Keratinocyte (primary cell): Measurements from ENCODE around the gene PTPRT. TPM values are rescaled to one million over a fixed set of nuclear protein-coding genes. Genes with fewer than 3 reads are reported as not detected.

ENCODE experiments used
- DNase-seq: peaks from one replicate; pipeline ENCODE4 v3.0.0-alpha.2; 2011; ENCODE audit warnings: low read depth, missing footprints, low spot score
- FAIRE-seq: peaks from 2 replicates; lab custom pipeline; 2011; peaks lifted over from hg19 to GRCh38; lab: Jason Lieb, UNC
- H2AFZ ChIP-seq: 2 replicates; pipeline ENCODE4 v1.6.0; 2012; ENCODE audit warnings: low read length, control low read depth, inconsistent platforms; ENCODE audit not compliant: control insufficient read depth
- H3K27ac ChIP-seq: 2 replicates; pipeline ENCODE4 v1.5.1; 2011; ENCODE audit warnings: low read length; ENCODE audit not compliant: control insufficient read depth, insufficient read depth
- H3K27me3 ChIP-seq: 3 replicates; pipeline ENCODE4 v1.6.0; 2011; ENCODE audit warnings: low read length; ENCODE audit not compliant: control insufficient read depth, insufficient read depth; ENCODE audit errors: extremely low read depth
- H3K36me3 ChIP-seq, 2 experiments: 2 replicates in 1 of 2; 3 replicates in 1 of 2; pipeline ENCODE4 v1.5.1; 2011; ENCODE audit warnings: low read length in 2 of 2, mild to moderate bottlenecking in 1 of 2; ENCODE audit not compliant: control insufficient read depth in 2 of 2, insufficient read depth in 2 of 2; ENCODE audit errors: extremely low read depth in 1 of 2
- H3K4me1 ChIP-seq: 3 replicates; pipeline ENCODE4 v1.5.1; 2011; ENCODE audit warnings: low read length; ENCODE audit not compliant: control insufficient read depth, insufficient read depth; ENCODE audit errors: extremely low read depth
- H3K4me2 ChIP-seq: 3 replicates; pipeline ENCODE4 v1.6.0; 2011; ENCODE audit warnings: low read depth, low read length; ENCODE audit not compliant: control insufficient read depth, insufficient read depth; ENCODE audit errors: extremely low read depth
- H3K4me3 ChIP-seq, 3 experiments: fragments of 200-600 bp in 1 of 3; sonication (generic) in 1 of 3; 2 replicates in 2 of 3; 3 replicates in 1 of 3; pipeline ENCODE4 v1.5.1; 2011 to 2016; ENCODE audit warnings: low read length in 3 of 3, mild to moderate bottlenecking in 3 of 3, control low read depth in 2 of 3, inconsistent platforms in 1 of 3, low read depth in 1 of 3, mixed read lengths in 1 of 3, mixed run types in 1 of 3, moderate library complexity in 1 of 3; ENCODE audit not compliant: control insufficient read depth in 2 of 3, insufficient read depth in 2 of 3; ENCODE audit errors: extremely low read depth in 1 of 3
- H3K79me2 ChIP-seq: 2 replicates; pipeline ENCODE4 v1.6.0; 2012; ENCODE audit warnings: low read length; ENCODE audit not compliant: control insufficient read depth, insufficient read depth
- H3K9ac ChIP-seq: 3 replicates; pipeline ENCODE4 v1.6.0; 2011; ENCODE audit warnings: low read length; ENCODE audit not compliant: control insufficient read depth, insufficient read depth; ENCODE audit errors: extremely low read depth
- H3K9me1 ChIP-seq: 3 replicates; pipeline ENCODE4 v1.6.0; 2011; ENCODE audit warnings: low read length; ENCODE audit not compliant: control insufficient read depth, insufficient read depth; ENCODE audit errors: extremely low read depth
- H3K9me3 ChIP-seq: 2 replicates; pipeline ENCODE4 v1.5.1; 2012; ENCODE audit warnings: low read depth, low read length; ENCODE audit not compliant: control insufficient read depth
- H4K20me1 ChIP-seq: 3 replicates; pipeline ENCODE4 v1.6.0; 2011; ENCODE audit warnings: low read length; ENCODE audit not compliant: control insufficient read depth, insufficient read depth; ENCODE audit errors: extremely low read depth
- EZH2 ChIP-seq: IDR thresholded peaks from one replicate; pipeline ENCODE4 v1.6.1; 2012; ENCODE audit warnings: inconsistent platforms, mild to moderate bottlenecking, low read length, moderate library complexity
- dilution Hi-C: fragments of 300-500 bp; cut with MboI; formaldehyde crosslinking; loops from one replicate; pipeline ENCODE4 v1.7.0; 2020; ENCODE audit warnings: low sequenced_read_pairs; ENCODE audit not compliant: extremely low pct_ligation_motif_present
- polyA plus RNA-seq, 5 experiments: library from polyadenylated mRNA; depleted of rRNA in 3 of 5; stranded (reverse) in 3 of 5; stranded (forward) in 1 of 5; unstranded in 1 of 5; fragments of >200 nt; gene quantifications; 1 replicate in 1 of 5; 2 replicates in 3 of 5; 3 replicates in 1 of 5; pipeline versions ENCODE4 v1.2.1 to v1.2.3, GENCODE V29; 2011 to 2012; ENCODE audit warnings: missing spikeins in 2 of 5, low read depth in 1 of 5, low replicate concordance in 1 of 5
- TF ChIP-seq, protein P1 (sequence below), 3 experiments: IDR thresholded peaks in 1 of 3; conservative IDR thresholded peaks in 1 of 3; optimal IDR thresholded peaks in 1 of 3; 2 replicates in 2 of 3; 3 replicates in 1 of 3; pipeline versions ENCODE3 to v1.5.1; 2011; ENCODE audit warnings: low read length in 3 of 3, mild to moderate bottlenecking in 3 of 3, moderate library complexity in 2 of 3, control low read depth in 1 of 3, inconsistent platforms in 1 of 3; ENCODE audit not compliant: insufficient read depth in 2 of 3; ENCODE audit errors: extremely low read depth in 1 of 3

Gene PTPRT
- polyA plus RNA-seq, 1 donor (not counting 4 experiments of a cell fraction or from before 2014, with no cell fraction given) = not detected

DNA sequence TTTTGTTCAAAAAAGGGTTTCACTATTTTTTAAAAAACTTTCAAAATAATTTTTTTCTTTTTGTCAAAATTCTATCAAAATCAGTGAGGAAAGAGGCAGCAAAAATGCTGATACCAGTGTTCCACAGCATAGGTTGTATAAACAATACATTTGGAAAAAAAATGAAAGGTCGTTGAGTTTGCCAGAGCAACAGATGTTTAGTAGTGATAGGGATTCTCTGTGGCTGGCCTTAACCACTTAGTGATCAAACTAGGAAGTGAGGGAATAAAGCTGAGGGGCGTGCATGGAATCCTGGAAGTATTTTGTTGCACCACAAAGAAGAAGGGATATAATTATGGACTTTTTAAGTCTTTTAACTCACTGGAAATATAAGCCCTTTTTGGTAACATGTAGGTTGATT, 1016.3 kb downstream of the PTPRT start:
- FAIRE-seq = no peak
- H3K36me3 ChIP-seq = no peaks in the 10 kb centered on the region
- DNase-seq = no peak
- no peak overlapping the region for H3K4me2 ChIP-seq
- no peak overlapping the region for H3K4me3 ChIP-seq
- H3K9ac ChIP-seq = no peak overlapping the region
- no peaks in the 10 kb centered on the region for H4K20me1 ChIP-seq
- no peak overlapping the region for H3K27ac ChIP-seq
- H3K27me3 ChIP-seq = no peaks in the 10 kb centered on the region
- H3K4me1 ChIP-seq = no peaks in the 10 kb centered on the region
- no peak for TF ChIP-seq EZH2
- TF ChIP-seq, protein P1, sequence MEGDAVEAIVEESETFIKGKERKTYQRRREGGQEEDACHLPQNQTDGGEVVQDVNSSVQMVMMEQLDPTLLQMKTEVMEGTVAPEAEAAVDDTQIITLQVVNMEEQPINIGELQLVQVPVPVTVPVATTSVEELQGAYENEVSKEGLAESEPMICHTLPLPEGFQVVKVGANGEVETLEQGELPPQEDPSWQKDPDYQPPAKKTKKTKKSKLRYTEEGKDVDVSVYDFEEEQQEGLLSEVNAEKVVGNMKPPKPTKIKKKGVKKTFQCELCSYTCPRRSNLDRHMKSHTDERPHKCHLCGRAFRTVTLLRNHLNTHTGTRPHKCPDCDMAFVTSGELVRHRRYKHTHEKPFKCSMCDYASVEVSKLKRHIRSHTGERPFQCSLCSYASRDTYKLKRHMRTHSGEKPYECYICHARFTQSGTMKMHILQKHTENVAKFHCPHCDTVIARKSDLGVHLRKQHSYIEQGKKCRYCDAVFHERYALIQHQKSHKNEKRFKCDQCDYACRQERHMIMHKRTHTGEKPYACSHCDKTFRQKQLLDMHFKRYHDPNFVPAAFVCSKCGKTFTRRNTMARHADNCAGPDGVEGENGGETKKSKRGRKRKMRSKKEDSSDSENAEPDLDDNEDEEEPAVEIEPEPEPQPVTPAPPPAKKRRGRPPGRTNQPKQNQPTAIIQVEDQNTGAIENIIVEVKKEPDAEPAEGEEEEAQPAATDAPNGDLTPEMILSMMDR (optimal IDR thresholded peaks at IDR 0.05 in 1 of 3, IDR thresholded peaks at IDR 0.05 in 1 of 3, conservative IDR thresholded peaks at IDR 0.05 in 1 of 3; ENCODE audit: extremely low read depth in 1 of 3, insufficient read depth in 2 of 3, low read length in 3 of 3) = no peak
- dilution Hi-C loops = no loop called here
- no peaks in the 10 kb centered on the region for H3K9me1 ChIP-seq
- H3K79me2 ChIP-seq = no peaks in the 10 kb centered on the region
- no peak overlapping the region for H2AFZ ChIP-seq
- H3K9me3 ChIP-seq = no peaks in the 10 kb centered on the region

- H3K36me3 ChIP-seq = no peaks in the 10 kb centered on the region
- no peaks in the 10 kb centered on the region for H3K79me2 ChIP-seq
- no peak overlapping the region for H3K4me2 ChIP-seq
- no peak overlapping the region for H3K9ac ChIP-seq
- no peak overlapping the region for H3K27ac ChIP-seq
- no peak overlapping the region for H2AFZ ChIP-seq
- DNase-seq (no peak), FAIRE-seq (no peak)
- TF ChIP-seq, protein P1 (optimal IDR thresholded peaks at IDR 0.05 in 1 of 3, IDR thresholded peaks at IDR 0.05 in 1 of 3, conservative IDR thresholded peaks at IDR 0.05 in 1 of 3; ENCODE audit: extremely low read depth in 1 of 3, insufficient read depth in 2 of 3, low read length in 3 of 3) = no peak
- no peak for TF ChIP-seq EZH2
- H4K20me1 ChIP-seq = no peaks in the 10 kb centered on the region
- H3K9me3 ChIP-seq = no peaks in the 10 kb centered on the region
- no peaks in the 10 kb centered on the region for H3K9me1 ChIP-seq
- no peak overlapping the region for H3K4me3 ChIP-seq
- H3K4me1 ChIP-seq = no peaks in the 10 kb centered on the region
- no peaks in the 10 kb centered on the region for H3K27me3 ChIP-seq
- dilution Hi-C loops = no loop called here
Observed at GRCh38 chr20:42164121-42164890, 1025.4 kb downstream of the PTPRT start.
